PFSK-1 (cell line): ENCODE measurements around the gene NDFIP1.

Experiments used
- POLR2AphosphoS5 ChIP-seq: IDR thresholded peaks from 2 replicates; pipeline ENCODE4 v1.6.1; 2012; ENCODE audit warnings: low read depth, mild to moderate bottlenecking, control low read depth, low read length, moderate library complexity
- SIN3A ChIP-seq: IDR thresholded peaks from 2 replicates; pipeline ENCODE4 v1.6.1; 2012; ENCODE audit warnings: mild to moderate bottlenecking, low read length, moderate library complexity, borderline replicate concordance; ENCODE audit not compliant: insufficient read depth
- TAF1 ChIP-seq: IDR thresholded peaks from 2 replicates; pipeline ENCODE4 v1.6.1; 2012; ENCODE audit warnings: low read length, control low read depth, borderline replicate concordance; ENCODE audit not compliant: insufficient read depth
- TF ChIP-seq, protein P1 (sequence below), 2 experiments: IDR thresholded peaks; 2 replicates each; pipeline versions ENCODE4 v1.6.1 to v1.8.0; 2011 to 2012; ENCODE audit warnings: low read depth in 2 of 2, low read length in 2 of 2, control low read depth in 1 of 2, inconsistent platforms in 1 of 2, mild to moderate bottlenecking in 1 of 2, moderate library complexity in 1 of 2; ENCODE audit not compliant: insufficient read depth in 1 of 2

DNA sequence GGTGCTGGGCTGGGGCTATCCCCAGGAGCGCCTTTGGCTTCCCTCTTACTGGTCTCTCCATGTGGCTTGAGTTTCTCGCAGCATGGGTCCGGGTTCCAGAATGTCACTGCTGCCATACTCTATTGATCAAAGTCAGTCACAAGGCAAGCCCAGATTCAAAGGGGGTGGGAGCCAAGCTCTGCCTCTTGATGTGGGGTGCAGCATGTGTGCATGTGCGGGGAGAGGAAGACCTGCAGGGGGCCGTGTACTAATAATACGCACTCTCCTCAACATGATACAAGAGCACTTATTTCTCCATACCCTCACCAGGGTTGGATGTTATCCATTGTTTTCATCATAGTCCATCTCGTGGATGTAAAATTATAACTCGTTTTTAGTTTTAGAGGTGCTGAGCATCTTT is 81.2 kb downstream of the NDFIP1 start:
- TF ChIP-seq POLR2AphosphoS5 (no peak), SIN3A (no peak), TAF1 (no peak)
- TF ChIP-seq, protein P1, sequence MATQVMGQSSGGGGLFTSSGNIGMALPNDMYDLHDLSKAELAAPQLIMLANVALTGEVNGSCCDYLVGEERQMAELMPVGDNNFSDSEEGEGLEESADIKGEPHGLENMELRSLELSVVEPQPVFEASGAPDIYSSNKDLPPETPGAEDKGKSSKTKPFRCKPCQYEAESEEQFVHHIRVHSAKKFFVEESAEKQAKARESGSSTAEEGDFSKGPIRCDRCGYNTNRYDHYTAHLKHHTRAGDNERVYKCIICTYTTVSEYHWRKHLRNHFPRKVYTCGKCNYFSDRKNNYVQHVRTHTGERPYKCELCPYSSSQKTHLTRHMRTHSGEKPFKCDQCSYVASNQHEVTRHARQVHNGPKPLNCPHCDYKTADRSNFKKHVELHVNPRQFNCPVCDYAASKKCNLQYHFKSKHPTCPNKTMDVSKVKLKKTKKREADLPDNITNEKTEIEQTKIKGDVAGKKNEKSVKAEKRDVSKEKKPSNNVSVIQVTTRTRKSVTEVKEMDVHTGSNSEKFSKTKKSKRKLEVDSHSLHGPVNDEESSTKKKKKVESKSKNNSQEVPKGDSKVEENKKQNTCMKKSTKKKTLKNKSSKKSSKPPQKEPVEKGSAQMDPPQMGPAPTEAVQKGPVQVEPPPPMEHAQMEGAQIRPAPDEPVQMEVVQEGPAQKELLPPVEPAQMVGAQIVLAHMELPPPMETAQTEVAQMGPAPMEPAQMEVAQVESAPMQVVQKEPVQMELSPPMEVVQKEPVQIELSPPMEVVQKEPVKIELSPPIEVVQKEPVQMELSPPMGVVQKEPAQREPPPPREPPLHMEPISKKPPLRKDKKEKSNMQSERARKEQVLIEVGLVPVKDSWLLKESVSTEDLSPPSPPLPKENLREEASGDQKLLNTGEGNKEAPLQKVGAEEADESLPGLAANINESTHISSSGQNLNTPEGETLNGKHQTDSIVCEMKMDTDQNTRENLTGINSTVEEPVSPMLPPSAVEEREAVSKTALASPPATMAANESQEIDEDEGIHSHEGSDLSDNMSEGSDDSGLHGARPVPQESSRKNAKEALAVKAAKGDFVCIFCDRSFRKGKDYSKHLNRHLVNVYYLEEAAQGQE (IDR thresholded peaks at IDR 0.05; ENCODE audit: insufficient read depth in 1 of 2, low read depth in 2 of 2, low read length in 2 of 2): no peak
